HepG2 (cell line): ENCODE measurements around the gene CPLX1. TPM values are rescaled to one million over a fixed set of nuclear protein-coding genes. Genes with fewer than 3 reads are reported as not detected.

ENCODE experiments used
- ATAC-seq: fragments of 200-7000 bp; cut with Tn5 transposase; 3 replicates; pipeline ENCODE4 v1.9.1; 2020; ENCODE audit warnings: mild to moderate bottlenecking, moderate library complexity
- BruUV-seq: library from RNA; stranded (reverse); fragments of 400-500 nt; replicated peaks from 2 replicates; lab custom pipeline; 2021; lab: Mats Ljungman, UMichigan
- CTCF ChIA-PET: fragments of 300-600 bp; formaldehyde crosslinking; extraction: SDS; loops from one replicate; lab custom pipeline; 2021; ENCODE audit warnings: low total read pairs, inconsistent platforms, low intra/inter-chr PET ratio; lab: Yijun Ruan, JAX
- POLR2A ChIA-PET: fragments of 350-600 bp; sonication (Branson Sonifier 250); formaldehyde crosslinking; loops from one replicate; lab custom pipeline; 2020; ENCODE audit warnings: antibody characterized with exemption, inconsistent platforms; lab: Yijun Ruan, JAX
- DNase-seq: peaks from one replicate; pipeline ENCODE4 v3.0.0-alpha.2; 2015; ENCODE audit warnings: low spot score
- FAIRE-seq: peaks from 3 replicates; lab custom pipeline; 2011; peaks lifted over from hg19 to GRCh38; lab: Jason Lieb, UNC
- H2AFZ ChIP-seq: one replicate; pipeline ENCODE4 v1.6.1; 2011; ENCODE audit warnings: low read length, inconsistent platforms
- H3K27ac ChIP-seq: fragments of 300-600 bp; 3 replicates; pipeline ENCODE4 v1.8.0; 2011; ENCODE audit warnings: mixed run types, mild to moderate bottlenecking, mixed read lengths, low read length, inconsistent platforms; ENCODE audit not compliant: insufficient read depth; ENCODE audit errors: extremely low read length
- H3K27me3 ChIP-seq, 2 experiments: fragments of 200-600 bp in 1 of 2; 2 replicates in 1 of 2; 3 replicates in 1 of 2; pipeline versions ENCODE4 v1.6.0 to v1.8.0; 2011; ENCODE audit warnings: low read length in 2 of 2, mild to moderate bottlenecking in 2 of 2, moderate library complexity in 2 of 2, inconsistent platforms in 1 of 2; ENCODE audit not compliant: insufficient read depth in 2 of 2, control insufficient read depth in 1 of 2
- H3K36me3 ChIP-seq, 2 experiments: fragments of 200-600 bp in 1 of 2; replicated peaks in 1 of 2; 2 replicates in 1 of 2; 3 replicates in 1 of 2; pipeline versions ENCODE4 v1.5.1 to v1.8.0; 2011; ENCODE audit warnings: low read length in 2 of 2, inconsistent platforms in 1 of 2; ENCODE audit not compliant: insufficient read depth in 2 of 2, control insufficient read depth in 1 of 2
- H3K4me1 ChIP-seq: 2 replicates; pipeline ENCODE4 v1.5.1; 2012; ENCODE audit warnings: low read length, inconsistent platforms; ENCODE audit not compliant: insufficient read depth
- H3K4me2 ChIP-seq: 2 replicates; pipeline ENCODE4 v1.6.0; 2011; ENCODE audit warnings: low read depth, low read length, inconsistent platforms
- H3K4me3 ChIP-seq, 3 experiments: fragments of 200-600 bp in 1 of 3; sonication (generic), shearing (Covaris generic) in 1 of 3; replicated peaks in 1 of 3; 2 replicates each; pipeline ENCODE4 v1.5.1; 2011 to 2016; ENCODE audit warnings: low read length in 3 of 3, inconsistent platforms in 2 of 3, low read depth in 2 of 3, mild to moderate bottlenecking in 2 of 3, control low read depth in 1 of 3, mixed read lengths in 1 of 3; ENCODE audit not compliant: insufficient read depth in 1 of 3
- H3K79me2 ChIP-seq: one replicate; pipeline ENCODE4 v1.6.1; 2011; ENCODE audit warnings: low read length, inconsistent platforms; ENCODE audit not compliant: insufficient read depth
- H3K9ac ChIP-seq: 2 replicates; pipeline ENCODE4 v1.6.0; 2011; ENCODE audit warnings: mild to moderate bottlenecking, low read depth, low read length, inconsistent platforms; ENCODE audit not compliant: insufficient read depth
- H3K9me3 ChIP-seq: 2 replicates; pipeline ENCODE4 v1.5.1; 2012; ENCODE audit warnings: mild to moderate bottlenecking, low read length
- H4K20me1 ChIP-seq: 2 replicates; pipeline ENCODE4 v1.6.0; 2011; ENCODE audit warnings: inconsistent platforms, mild to moderate bottlenecking, low read length, moderate library complexity; ENCODE audit not compliant: insufficient read depth
- ETV5 ChIP-seq: IDR thresholded peaks from 2 replicates; pipeline ENCODE4 v1.6.1; 2018; ENCODE audit warnings: missing biosample characterization, missing genetic modification reagents, inconsistent platforms, borderline replicate concordance
- ZBTB21 ChIP-seq: sonication (generic); formaldehyde crosslinking; IDR thresholded peaks from 2 replicates; pipeline ENCODE4 v1.4.0; 2020; ENCODE audit warnings: missing genetic modification reagents
- ZKSCAN5 ChIP-seq: sonication (generic); formaldehyde crosslinking; IDR thresholded peaks from 2 replicates; pipeline ENCODE4 v1.5.1; 2020; ENCODE audit warnings: mild to moderate bottlenecking, missing genetic modification reagents
- ZNF264 ChIP-seq: sonication (generic); formaldehyde crosslinking; IDR thresholded peaks from 2 replicates; pipeline ENCODE4 v1.4.0; 2020; ENCODE audit warnings: missing genetic modification reagents
- WGBS: methylation state at CpG from one replicate; pipeline ENCODE4 v1.1.6; 2017; ENCODE audit warnings: low lambda C conversion rate; 5-methylcytosine and 5-hydroxymethylcytosine counted together
- in situ Hi-C: cut with HindIII; loops from 2 replicates; pipeline ENCODE4 v1.10.0; 2017; ENCODE audit warnings: low pct_unique_long_range_greater_than_20kb; ENCODE audit not compliant: extremely low pct_ligation_motif_present
- intact Hi-C: fragments of 100-400 bp; cut with micrococcal nuclease; formaldehyde crosslinking; loops from one replicate; pipeline ENCODE4 v1.10.0; 2022; ENCODE audit not compliant: unreplicated experiment
- polyA plus RNA-seq, 8 experiments: library from polyadenylated mRNA; depleted of rRNA in 3 of 8; stranded (reverse) in 7 of 8; unstranded in 1 of 8; fragments of >200 nt; fragmentation: Illumina TruSeq in 4 of 8; extraction: Trizol in 4 of 8; gene quantifications; 2 replicates each; pipeline versions ENCODE4 v1.2.1 to v1.2.3, GENCODE V29; 2011 to 2016; ENCODE audit warnings: low read depth in 4 of 8, missing spikeins in 1 of 8, mixed read lengths in 1 of 8; ENCODE audit not compliant: insufficient read depth in 1 of 8
- total RNA-seq, 5 experiments: library from RNA; depleted of rRNA; stranded (reverse); fragments of >200 nt; fragmentation: Illumina TruSeq; extraction: Trizol; gene quantifications; 2 replicates each; pipeline ENCODE4 v1.2.3, GENCODE V29; 2016; ENCODE audit warnings: low read depth in 1 of 5
- TF ChIP-seq, protein P1 (sequence below): fragments of 450-650 bp; IDR thresholded peaks from 2 replicates; pipeline ENCODE4 v1.6.1; 2016
- TF ChIP-seq, protein P2 (sequence below): sonication (generic); formaldehyde crosslinking; IDR thresholded peaks from 2 replicates; pipeline ENCODE4 v1.4.0; 2020; ENCODE audit warnings: missing genetic modification reagents

Gene CPLX1
- total and polyA plus RNA-seq, 2 of the 13 experiments (the other 11 are each of a cell fraction or from before 2014, with no cell fraction given), result 0.18 TPM

DNA sequence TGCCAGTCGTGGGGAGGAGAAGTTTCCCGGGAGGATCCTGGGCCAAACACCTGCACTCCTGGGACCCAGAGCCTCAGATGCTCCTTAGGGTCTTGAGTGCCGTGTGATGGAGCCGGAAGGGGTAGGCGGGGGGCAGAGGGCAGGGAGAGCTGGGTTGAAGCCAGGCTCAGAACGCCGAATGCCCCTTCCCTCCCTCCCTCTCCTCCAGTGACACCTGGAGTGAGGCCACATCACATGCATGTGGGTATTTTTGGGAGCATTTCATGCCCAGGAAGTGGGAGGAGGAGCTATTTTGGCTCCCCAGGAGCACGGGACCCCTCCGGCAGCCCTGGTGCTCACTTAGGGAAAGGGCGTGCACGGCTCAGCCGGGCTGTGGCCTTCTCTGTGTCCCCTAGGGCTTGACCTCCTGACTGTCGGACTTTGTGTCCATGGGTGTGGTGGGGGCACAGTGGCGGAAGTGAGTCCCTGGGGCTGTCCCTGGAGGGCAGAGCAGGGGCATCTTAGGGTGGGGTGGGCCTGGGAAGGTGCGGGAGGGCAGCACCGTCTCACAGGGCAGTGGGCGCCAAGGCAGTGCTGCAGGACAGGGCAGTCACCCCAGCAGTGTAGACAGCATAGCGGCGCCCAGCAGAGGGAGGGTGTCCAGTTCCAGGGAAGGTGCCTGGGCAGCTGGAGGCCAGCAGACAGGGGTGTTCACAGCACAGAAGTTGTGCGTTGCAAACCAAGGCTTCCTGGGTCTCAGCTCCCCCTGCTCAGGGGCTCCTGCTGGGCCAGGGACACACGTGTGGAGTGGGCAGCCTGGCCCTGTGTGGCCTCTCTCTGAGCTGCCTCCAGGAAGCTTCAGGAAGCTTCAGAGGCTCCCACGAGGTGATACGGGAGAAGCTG lies 4.9 kb upstream of the CPLX1 start (continued):
- TF ChIP-seq, protein P1, sequence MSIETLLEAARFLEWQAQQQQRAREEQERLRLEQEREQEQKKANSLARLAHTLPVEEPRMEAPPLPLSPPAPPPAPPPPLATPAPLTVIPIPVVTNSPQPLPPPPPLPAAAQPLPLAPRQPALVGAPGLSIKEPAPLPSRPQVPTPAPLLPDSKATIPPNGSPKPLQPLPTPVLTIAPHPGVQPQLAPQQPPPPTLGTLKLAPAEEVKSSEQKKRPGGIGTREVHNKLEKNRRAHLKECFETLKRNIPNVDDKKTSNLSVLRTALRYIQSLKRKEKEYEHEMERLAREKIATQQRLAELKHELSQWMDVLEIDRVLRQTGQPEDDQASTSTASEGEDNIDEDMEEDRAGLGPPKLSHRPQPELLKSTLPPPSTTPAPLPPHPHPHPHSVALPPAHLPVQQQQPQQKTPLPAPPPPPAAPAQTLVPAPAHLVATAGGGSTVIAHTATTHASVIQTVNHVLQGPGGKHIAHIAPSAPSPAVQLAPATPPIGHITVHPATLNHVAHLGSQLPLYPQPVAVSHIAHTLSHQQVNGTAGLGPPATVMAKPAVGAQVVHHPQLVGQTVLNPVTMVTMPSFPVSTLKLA, result no peak
- TF ChIP-seq ETV5 (CRISPR knock-in tag) (0 out of 2 replicates have a peak, but pooled peaks have one; percentile 9), ZBTB21 (no peak)
- TF ChIP-seq, protein P2, sequence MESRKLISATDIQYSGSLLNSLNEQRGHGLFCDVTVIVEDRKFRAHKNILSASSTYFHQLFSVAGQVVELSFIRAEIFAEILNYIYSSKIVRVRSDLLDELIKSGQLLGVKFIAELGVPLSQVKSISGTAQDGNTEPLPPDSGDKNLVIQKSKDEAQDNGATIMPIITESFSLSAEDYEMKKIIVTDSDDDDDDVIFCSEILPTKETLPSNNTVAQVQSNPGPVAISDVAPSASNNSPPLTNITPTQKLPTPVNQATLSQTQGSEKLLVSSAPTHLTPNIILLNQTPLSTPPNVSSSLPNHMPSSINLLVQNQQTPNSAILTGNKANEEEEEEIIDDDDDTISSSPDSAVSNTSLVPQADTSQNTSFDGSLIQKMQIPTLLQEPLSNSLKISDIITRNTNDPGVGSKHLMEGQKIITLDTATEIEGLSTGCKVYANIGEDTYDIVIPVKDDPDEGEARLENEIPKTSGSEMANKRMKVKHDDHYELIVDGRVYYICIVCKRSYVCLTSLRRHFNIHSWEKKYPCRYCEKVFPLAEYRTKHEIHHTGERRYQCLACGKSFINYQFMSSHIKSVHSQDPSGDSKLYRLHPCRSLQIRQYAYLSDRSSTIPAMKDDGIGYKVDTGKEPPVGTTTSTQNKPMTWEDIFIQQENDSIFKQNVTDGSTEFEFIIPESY (CRISPR knock-in tag), result peak; percentile 63
- TF ChIP-seq, all 625 proteins: peak for 6

DNA sequence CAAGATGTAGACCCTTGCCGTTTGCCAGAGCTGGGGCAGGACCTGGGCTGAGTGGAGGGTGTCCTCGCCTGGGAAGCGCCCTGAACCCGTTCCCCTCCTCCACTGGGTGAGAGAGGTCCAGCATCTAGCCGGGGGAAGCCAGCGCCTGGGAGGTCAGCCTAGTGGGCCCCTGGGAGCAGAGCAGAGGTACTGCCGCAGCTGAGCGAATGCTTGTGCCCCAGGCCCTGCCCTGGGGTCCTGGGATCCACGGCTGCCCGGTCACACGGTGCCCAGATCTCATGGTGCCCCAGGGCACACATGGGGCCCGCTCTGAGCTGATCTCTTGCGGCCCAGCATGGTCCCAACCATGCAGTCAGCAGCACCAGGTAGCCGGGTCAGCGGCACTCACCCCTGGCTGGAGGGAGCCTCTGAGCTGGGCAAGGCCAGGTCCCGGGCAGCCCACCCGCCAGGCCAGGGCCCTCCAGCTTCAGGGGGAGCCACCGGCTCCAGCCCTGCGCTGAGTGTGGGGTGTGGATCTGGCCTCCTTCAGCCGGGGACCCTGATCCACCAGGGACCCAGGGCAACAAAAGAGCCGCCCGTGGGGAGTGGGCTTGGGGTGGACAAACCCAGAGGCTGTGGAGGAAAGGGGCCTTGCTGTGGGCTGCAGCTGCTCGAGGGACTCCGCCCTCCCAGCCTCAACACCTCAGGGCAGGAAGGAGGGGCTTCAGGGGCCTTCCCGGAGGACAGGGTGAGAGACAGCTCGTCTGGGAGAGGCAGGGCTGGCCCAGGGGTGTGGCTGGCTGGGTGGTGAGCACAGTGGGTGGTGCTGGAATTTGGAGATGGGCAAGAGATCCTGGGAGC lies 4.1 kb upstream of the CPLX1 start:
- Histone ChIP-seq H3K4me1 (peaks cover 11% of the 10 kb centered on the region; the same call in 1 of the 2 replicates), H2AFZ (no peak overlapping the region), H4K20me1 (peaks cover 7% of the 10 kb centered on the region; the same call in 1 of the 2 replicates), H3K36me3 (no peaks in the 10 kb centered on the region), H3K9ac (no peak overlapping the region), H3K4me2 (no peak overlapping the region), H3K27ac (no peak overlapping the region), H3K79me2 (no peaks in the 10 kb centered on the region), H3K9me3 (no peaks in the 10 kb centered on the region), H3K4me3 (no peak overlapping the region), H3K27me3 (peaks cover 33 to 84% of the 10 kb centered on the region in 2 experiments)
- BruUV-seq, result no TSS peak
- no peak for DNase-seq
- ChIA-PET POLR2A (interaction anchor here (2.1 kb wide), 1 partner anchor 48 kb away, joined by 9 read pairs; no protein-coding TSS in a partner anchor), CTCF (no interaction called here)
- TF ChIP-seq ZNF264 (CRISPR knock-in tag) (no peak), ZKSCAN5 (CRISPR knock-in tag) (no peak)
- ATAC-seq, result no peak
- WGBS, result 23% methylated on average over 12 of the region's 26 CpGs
- in situ Hi-C loops, result no loop called here
- intact Hi-C loops, result no loop called here
- no peak for FAIRE-seq
